ENCODE data around the gene PTGIR. TPM values are rescaled to one million over a fixed set of nuclear protein-coding genes. Genes with fewer than 3 reads are reported as not detected.

PTGIR gene
- total and polyA plus RNA-seq, 9 donors, result 0.24 to 1.8 (median 0.71) TPM

DNA sequence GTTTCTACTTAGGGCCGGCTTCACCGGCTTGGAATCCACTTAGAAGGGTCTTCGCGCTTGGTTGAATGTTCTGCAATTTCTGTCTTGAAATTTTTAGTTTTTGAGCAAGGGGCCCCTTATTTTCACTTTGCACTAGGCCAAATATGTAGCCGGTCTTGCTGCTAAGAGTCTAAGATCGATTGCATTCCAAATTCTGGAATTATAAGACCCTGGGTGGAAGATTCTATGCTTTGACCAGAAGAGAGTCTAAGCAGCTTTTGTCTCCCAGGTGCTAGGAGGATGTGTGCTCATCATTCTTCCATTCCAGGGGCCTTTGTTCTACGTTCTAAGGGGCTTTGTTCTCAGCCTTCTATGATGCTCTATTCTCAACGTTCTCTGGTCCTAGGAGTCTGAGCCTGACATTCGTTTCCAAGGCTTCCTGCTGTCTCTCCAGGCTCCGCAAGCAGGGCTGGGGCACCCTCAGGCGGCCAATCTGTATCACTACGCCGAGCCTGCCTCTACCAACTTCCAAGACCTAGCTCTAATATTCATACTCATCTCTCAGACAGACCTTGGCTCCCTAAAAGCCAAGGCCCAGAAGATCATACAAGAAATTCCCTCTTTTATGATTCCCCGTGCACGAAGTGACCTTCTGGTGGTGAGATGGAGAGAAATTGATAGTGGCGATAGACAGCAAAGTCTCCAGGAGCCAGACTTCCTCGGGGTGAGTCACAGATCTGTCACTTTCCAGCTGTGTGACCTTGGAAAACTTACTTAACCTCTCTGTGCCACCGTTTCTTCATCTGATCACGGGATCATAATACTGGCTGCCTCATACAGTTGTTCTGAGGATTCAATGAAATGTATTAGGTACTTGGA is 37.1 kb upstream of the PTGIR start:
- Histone ChIP-seq H3K27ac (peak overlapping the region; percentile 61 to 75), H3K36me3 (no peaks in the 10 kb centered on the region), H3K4me3 (peak overlapping the region; percentile 33), H3K9me3 (no peaks in the 10 kb centered on the region), H3K4me1 (ENCODE audit: insufficient read depth) (no peaks in the 10 kb centered on the region), H3K27me3 (no peaks in the 10 kb centered on the region)
- 1 to 4% (median 3%) methylated on average over 19 of the region's 19 CpGs for WGBS, 3 donors
- DNase-seq, result peak; percentile 76 to 87 (median 82)
- TF ChIP-seq POLR2A (IDR thresholded peaks at IDR 0.05) (peak; percentile 22), EP300 (IDR thresholded peaks at IDR 0.05) (no peak)
- TF ChIP-seq, protein P1, sequence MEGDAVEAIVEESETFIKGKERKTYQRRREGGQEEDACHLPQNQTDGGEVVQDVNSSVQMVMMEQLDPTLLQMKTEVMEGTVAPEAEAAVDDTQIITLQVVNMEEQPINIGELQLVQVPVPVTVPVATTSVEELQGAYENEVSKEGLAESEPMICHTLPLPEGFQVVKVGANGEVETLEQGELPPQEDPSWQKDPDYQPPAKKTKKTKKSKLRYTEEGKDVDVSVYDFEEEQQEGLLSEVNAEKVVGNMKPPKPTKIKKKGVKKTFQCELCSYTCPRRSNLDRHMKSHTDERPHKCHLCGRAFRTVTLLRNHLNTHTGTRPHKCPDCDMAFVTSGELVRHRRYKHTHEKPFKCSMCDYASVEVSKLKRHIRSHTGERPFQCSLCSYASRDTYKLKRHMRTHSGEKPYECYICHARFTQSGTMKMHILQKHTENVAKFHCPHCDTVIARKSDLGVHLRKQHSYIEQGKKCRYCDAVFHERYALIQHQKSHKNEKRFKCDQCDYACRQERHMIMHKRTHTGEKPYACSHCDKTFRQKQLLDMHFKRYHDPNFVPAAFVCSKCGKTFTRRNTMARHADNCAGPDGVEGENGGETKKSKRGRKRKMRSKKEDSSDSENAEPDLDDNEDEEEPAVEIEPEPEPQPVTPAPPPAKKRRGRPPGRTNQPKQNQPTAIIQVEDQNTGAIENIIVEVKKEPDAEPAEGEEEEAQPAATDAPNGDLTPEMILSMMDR (IDR thresholded peaks at IDR 0.05), result peak; percentile 67 to 94 (median 88)
- intact Hi-C loops (cut with DNase I), result loop anchor here in 3 of 4 donors (10.0 kb wide), 3 partner anchors 47 to 137 kb away; partner anchors contain the start of gene CALM3 (in 1 of the 3)

DNA sequence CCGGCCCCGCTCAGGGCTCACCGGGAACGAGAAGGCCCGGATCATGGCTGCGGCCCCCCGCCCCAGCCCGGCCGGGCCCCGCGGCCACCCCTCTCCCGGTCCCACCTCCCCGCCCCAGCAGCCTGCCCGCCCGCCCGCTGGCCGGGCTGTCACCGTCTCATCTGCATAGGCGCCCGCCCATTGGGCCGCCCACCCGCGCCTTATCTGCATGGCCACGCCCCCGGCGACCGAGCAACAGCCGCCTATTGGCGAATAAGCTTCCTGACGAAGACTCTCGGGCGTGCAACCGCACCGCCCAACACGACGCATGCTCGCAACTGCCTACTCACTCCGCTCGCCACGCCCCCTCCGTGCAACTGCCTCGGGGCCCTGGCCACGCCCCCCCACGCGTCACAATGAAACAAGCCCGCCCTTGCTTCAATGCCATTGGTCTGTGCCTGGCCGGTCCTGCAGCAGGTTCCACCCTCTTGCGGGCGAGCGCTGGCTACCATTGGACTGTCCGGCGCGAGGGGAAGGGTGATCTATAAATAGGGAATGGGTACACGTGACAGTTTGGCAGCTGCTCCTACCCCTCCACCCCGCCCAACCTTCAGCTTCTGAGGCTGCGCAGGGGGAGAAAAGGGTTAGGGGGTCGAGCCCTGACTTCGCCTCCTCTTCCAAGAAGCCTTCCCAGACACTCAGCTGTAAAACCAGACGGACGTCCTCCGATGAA is 36.3 kb upstream of the PTGIR start, which contains the start of gene DACT3:
DACT3 (minus strand) TSS at position 163 of the 712 bp plus-strand sequence; CDS start at position 45, 118 bp downstream.
- TF ChIP-seq EP300 (IDR thresholded peaks at IDR 0.05) (peak; percentile 46), POLR2A (IDR thresholded peaks at IDR 0.05) (no peak)
- TF ChIP-seq, protein P1 (IDR thresholded peaks at IDR 0.05), result peak in 1 of 3 donors; percentile 20
- no peaks in the 10 kb centered on the region for H3K9me3 ChIP-seq
- H3K27me3 ChIP-seq, result no peaks in the 10 kb centered on the region
- intact Hi-C loops (cut with DNase I), result loop anchor here in 3 of 4 donors (10.0 kb wide), 3 partner anchors 46 to 136 kb away; partner anchors contain the start of gene CALM3 (in 1 of the 3)
- H3K4me3 ChIP-seq, result peak within 1 kb of the TSS; percentile 87
- no peaks in the 10 kb centered on the region for H3K36me3 ChIP-seq
- no peaks in the 10 kb centered on the region for H3K4me1 ChIP-seq (ENCODE audit: insufficient read depth)
- DNase-seq, result peak; percentile 100
- WGBS, 3 donors, result 0 to 1% (median 1%) methylated on average over 43 to 61 of the region's 61 CpGs
- peak within 1 kb of the TSS; percentile 61 to 75 for H3K27ac ChIP-seq

DNA sequence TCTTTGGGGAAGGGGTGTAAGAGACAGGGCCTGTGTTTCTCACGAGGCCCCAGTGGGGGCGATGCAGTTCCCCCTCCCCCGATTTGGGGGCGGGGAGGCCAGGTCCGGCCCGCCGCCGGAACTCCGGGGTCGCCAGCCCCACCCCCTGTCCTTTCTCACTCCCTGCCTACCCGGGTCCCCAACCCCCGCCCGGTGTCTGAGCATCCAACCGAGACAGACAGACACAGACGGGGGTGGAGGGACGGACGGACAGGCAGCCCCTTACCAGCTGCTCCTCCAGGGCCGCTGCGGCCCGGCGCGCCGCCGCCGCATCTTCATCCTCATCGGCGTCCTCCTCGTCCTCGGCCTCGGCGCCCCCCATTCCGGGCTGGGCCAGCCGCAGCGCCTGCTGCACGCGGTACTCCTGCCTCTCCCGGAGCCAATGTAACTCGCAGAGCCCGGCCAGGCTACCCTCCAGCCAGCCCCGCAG is 35.7 kb upstream of the PTGIR start:
- Histone ChIP-seq H3K27ac (peak overlapping the region; percentile 59 to 73), H3K36me3 (no peaks in the 10 kb centered on the region), H3K4me1 (ENCODE audit: insufficient read depth) (no peaks in the 10 kb centered on the region), H3K4me3 (peak overlapping the region; percentile 87), H3K9me3 (no peaks in the 10 kb centered on the region), H3K27me3 (no peaks in the 10 kb centered on the region)
- WGBS, 3 donors, result 1% methylated on average over 16 to 40 of the region's 40 CpGs
- DNase-seq, result peak in 3 of 5 donors; percentile 43 to 69 (median 58)
- intact Hi-C loops (cut with DNase I), result loop anchor here in 3 of 4 donors (10.0 kb wide), 3 partner anchors 46 to 136 kb away; partner anchors contain the start of gene CALM3 (in 1 of the 3)
- TF ChIP-seq POLR2A (IDR thresholded peaks at IDR 0.05) (peak; percentile 60), EP300 (IDR thresholded peaks at IDR 0.05) (no peak)
- TF ChIP-seq, protein P1 (IDR thresholded peaks at IDR 0.05), result no peak

DNA sequence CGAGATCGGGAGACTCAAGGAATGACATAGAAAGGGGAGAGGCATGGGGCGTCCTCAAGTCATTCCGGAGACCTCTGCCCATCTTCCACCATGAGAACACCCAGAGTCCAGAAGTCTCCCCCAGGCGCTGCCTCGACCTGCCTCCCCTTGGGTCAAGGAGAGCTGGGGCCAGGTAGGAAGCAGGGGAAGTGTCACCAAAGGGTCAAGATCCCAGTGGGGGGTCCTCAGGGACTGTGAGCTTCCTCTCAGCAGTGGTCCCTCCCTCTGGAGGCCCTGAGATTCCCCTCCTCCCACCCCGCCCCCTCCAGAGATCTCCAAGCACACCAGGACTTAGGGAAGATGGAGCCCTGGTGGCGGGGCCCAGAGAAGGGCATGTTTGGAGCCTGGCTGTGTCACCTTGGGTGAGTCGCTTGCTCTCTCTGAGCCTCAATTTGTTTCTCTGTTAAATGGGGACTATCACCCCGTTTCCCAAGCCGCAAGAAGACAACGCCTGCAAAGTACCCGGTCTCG is 35.2 kb upstream of the PTGIR start:
- Histone ChIP-seq H3K27ac (peak overlapping the region; percentile 59 to 73), H3K9me3 (no peaks in the 10 kb centered on the region), H3K4me3 (peak overlapping the region; percentile 87), H3K27me3 (no peaks in the 10 kb centered on the region), H3K36me3 (no peaks in the 10 kb centered on the region), H3K4me1 (ENCODE audit: insufficient read depth) (no peaks in the 10 kb centered on the region)
- peak; percentile 37 to 62 (median 54) for DNase-seq
- intact Hi-C loops (cut with DNase I), result loop anchor here in 3 of 4 donors (10.0 kb wide), 3 partner anchors 45 to 135 kb away; partner anchors contain the start of gene CALM3 (in 1 of the 3)
- WGBS, 3 donors, result 0 to 1% (median 0%) methylated on average over 14 of the region's 14 CpGs
- TF ChIP-seq POLR2A (IDR thresholded peaks at IDR 0.05) (no peak), EP300 (IDR thresholded peaks at IDR 0.05) (no peak)
- TF ChIP-seq, protein P1 (IDR thresholded peaks at IDR 0.05), result no peak

Data from ovary (tissue), 9 donors.